ENCODE data around the gene UCK1.
A peak's percentile ranks its signal among the peaks of the same experiment; 100 is the strongest.

The UCK1 gene

DNA sequence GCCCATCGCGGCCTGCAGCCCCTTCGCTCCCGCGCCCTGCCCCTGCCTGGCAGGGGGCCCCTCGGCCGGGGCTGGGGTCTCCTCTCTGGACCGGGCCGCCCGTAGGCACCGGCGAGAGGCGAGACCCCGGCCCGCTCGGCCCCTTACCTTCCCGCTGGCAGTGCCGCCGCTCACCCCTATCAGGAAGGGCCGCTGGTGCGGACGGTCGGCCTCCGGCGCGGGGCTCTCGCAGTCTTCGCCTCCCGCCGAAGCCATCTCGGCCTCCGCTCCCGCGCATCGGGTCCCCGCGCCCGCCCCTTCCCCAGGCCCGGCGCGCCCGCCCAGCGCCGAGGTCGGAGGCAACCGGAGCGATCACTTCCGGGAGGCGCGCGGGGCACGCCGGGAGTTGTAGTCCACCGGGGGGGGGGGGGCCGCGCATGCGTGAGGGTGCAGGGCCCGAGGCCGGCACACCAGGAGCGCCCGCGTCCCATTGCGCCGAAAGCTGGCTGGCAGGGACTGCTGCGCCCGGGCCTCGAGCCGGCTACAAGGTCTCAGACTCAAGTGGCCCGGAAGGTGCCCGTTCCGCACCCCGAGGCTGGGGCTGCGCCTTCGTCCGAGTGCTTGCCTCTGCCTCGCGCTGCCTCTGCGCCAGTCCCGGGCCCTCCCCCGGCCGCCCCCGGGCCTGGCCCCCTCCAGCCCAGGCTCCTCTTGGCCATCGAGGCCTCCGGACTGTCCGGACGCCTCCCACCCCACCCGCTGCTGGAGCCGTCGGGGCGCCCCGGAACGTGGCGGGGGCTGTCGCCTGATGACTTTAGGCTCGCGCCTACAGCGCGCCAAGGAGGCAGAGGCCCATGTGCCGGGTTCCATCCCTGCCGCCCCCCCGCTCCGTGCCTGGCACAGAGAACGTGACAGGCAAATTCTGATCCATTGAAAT lies at the start of gene UCK1:
Gene UCK1, minus strand, starts transcription at position 344 of the 913 bp plus-strand sequence. Its CDS starts 89 bp downstream, at position 255.
- peak; percentile 99 for DNase-seq (ENCODE audit: low spot score)
- TF ChIP-seq, protein P1, sequence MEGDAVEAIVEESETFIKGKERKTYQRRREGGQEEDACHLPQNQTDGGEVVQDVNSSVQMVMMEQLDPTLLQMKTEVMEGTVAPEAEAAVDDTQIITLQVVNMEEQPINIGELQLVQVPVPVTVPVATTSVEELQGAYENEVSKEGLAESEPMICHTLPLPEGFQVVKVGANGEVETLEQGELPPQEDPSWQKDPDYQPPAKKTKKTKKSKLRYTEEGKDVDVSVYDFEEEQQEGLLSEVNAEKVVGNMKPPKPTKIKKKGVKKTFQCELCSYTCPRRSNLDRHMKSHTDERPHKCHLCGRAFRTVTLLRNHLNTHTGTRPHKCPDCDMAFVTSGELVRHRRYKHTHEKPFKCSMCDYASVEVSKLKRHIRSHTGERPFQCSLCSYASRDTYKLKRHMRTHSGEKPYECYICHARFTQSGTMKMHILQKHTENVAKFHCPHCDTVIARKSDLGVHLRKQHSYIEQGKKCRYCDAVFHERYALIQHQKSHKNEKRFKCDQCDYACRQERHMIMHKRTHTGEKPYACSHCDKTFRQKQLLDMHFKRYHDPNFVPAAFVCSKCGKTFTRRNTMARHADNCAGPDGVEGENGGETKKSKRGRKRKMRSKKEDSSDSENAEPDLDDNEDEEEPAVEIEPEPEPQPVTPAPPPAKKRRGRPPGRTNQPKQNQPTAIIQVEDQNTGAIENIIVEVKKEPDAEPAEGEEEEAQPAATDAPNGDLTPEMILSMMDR (IDR thresholded peaks at IDR 0.05; ENCODE audit: borderline replicate concordance, control extremely low read depth, extremely low read depth, insufficient read depth, missing control alignments): no peak
- in situ Hi-C loops (cut with MboI; ENCODE audit: low sequenced_read_pairs, unreplicated experiment): no loop called here

GRCh38 chr9:131580358-131580757 lies 49.3 kb upstream of the UCK1 start:
- in situ Hi-C loops (cut with MboI; ENCODE audit: low sequenced_read_pairs, unreplicated experiment): no loop called here
- TF ChIP-seq, protein P1 (IDR thresholded peaks at IDR 0.05; ENCODE audit: borderline replicate concordance, control extremely low read depth, extremely low read depth, insufficient read depth, missing control alignments): no peak
- DNase-seq (ENCODE audit: low spot score): no peak

DNA sequence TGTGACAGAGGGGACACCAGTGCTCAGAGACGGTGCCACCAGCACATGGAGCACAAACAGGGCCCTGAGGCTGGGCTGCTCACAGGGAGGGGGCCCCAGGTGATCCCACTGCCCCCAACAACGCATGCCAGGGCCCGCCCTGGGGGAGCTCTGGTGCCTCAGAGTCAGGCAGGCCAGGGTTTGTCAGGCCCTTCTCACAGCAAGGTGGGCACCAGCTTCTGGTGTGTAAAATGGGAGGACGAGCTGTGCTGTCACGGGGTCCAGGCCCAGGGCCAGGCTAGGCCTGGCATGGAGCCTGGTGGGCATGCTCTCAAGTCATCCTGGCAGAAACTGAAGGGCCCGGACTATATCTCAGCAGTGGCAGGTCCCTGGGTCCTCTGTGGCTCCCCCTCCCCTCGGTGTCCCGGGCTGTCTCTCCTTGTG lies 48.7 kb upstream of the UCK1 start:
- TF ChIP-seq, protein P1 (IDR thresholded peaks at IDR 0.05; ENCODE audit: borderline replicate concordance, control extremely low read depth, extremely low read depth, insufficient read depth, missing control alignments): no peak
- in situ Hi-C loops (cut with MboI; ENCODE audit: low sequenced_read_pairs, unreplicated experiment): no loop called here

GRCh38 chr9:131578731-131579504 lies 47.9 kb upstream of the UCK1 start:
- TF ChIP-seq, protein P1 (IDR thresholded peaks at IDR 0.05; ENCODE audit: borderline replicate concordance, control extremely low read depth, extremely low read depth, insufficient read depth, missing control alignments): no peak
- in situ Hi-C loops (cut with MboI; ENCODE audit: low sequenced_read_pairs, unreplicated experiment): no loop called here
- peak; percentile 84 for DNase-seq (ENCODE audit: low spot score)

More for the DNA sequence above, 48.7 kb upstream of the UCK1 start:
- no peak for DNase-seq (ENCODE audit: low spot score)

GRCh38 chr9:131578021-131578420 lies 47.0 kb upstream of the UCK1 start:
- in situ Hi-C loops (cut with MboI; ENCODE audit: low sequenced_read_pairs, unreplicated experiment): no loop called here

More at GRCh38 chr9:131578021-131578420, 47.0 kb upstream of the UCK1 start:
- no peak for DNase-seq (ENCODE audit: low spot score)
- TF ChIP-seq, protein P1 (IDR thresholded peaks at IDR 0.05; ENCODE audit: borderline replicate concordance, control extremely low read depth, extremely low read depth, insufficient read depth, missing control alignments): no peak
